Right ventricle myocardium superior (tissue), 1 donor: ENCODE data around the gene PDHX. TPM values are rescaled to one million over a fixed set of nuclear protein-coding genes. Genes with fewer than 3 reads are reported as not detected.
A peak's percentile ranks its signal among the peaks of the same experiment; 100 is the strongest.

ENCODE experiments used
- ATAC-seq: fragments of 200-7000 bp; cut with Tn5 transposase; one replicate; pipeline ENCODE4 v1.9.1; 2020; ENCODE audit warnings: mild to moderate bottlenecking; ENCODE audit not compliant: poor library complexity
- DNase-seq: peaks from one replicate; pipeline ENCODE4 v3.0.0-alpha.2; 2020
- intact Hi-C: fragments of 100-400 bp; cut with DNase I; formaldehyde crosslinking; loops from one replicate; pipeline ENCODE4 v1.11.2; 2022
- total RNA-seq: library from RNA; stranded (reverse); fragmentation: NEBNext Ultra II Directional; extraction: Animal tissue kit (Norgen Biotek cat#: 25700); gene quantifications from one replicate; pipeline ENCODE4 v1.2.1, GENCODE V29; 2021
- donor health status: DM: no; HTN: yes; CAD: no; lungs with severe emphysema.

The PDHX gene
- total RNA-seq, 1 donor from 2014 or later: 140 TPM

DNA sequence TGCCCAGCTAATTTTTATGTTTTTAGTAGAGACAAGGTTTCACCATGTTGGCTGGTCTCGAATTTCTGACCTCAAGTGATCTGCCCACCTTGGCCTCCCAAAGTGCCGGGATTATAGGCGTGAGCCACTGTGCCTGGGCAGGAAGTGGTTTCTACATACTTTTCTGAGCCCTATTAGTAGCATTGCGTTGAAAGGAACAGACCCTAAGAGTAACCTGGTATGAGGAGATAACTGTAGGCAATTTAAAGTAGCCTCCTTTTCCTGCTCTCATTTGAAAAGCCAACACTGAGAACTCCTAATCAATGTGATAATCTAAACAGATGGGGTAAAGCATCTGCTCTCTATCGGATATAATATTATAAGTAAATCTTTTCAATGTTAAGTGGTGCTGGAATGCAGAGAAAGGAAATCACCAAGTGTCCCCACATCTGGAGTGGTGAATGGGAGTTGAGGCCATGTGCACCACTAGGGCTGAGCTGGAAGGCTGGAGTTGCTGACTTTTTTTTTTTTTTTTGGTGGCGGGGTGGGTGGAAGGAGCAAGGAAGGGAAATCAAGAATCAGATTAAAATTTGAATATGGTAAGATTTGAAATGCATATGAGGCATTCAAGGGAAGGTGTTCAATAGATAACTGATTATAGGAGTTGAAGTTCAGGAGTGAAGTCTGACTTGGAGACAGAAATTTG lies 20.7 kb downstream of the PDHX start:
- intact Hi-C loops: no loop called here
- no peak for DNase-seq
- no peak for ATAC-seq

DNA sequence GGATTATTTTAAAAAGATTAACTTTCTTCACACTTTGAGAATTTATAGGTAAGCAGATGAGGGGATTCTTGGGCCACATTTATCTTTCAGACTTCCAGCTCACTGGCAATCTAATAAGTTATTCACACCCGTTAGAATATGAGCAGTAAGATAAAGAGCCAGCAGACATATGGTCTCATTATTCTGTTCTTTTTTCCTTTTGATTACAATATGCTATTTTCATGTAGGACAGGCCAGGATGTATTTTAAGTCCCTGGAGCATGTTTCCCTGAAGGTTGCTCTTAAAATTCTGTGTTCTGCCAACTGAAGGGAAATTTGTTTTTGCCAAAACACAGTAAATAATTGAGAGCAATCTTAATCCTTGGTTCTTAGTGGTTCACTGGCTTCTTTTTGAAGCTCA lies 22.2 kb downstream of the PDHX start:
- DNase-seq (no peak), ATAC-seq (no peak)
- intact Hi-C loops: no loop called here

DNA sequence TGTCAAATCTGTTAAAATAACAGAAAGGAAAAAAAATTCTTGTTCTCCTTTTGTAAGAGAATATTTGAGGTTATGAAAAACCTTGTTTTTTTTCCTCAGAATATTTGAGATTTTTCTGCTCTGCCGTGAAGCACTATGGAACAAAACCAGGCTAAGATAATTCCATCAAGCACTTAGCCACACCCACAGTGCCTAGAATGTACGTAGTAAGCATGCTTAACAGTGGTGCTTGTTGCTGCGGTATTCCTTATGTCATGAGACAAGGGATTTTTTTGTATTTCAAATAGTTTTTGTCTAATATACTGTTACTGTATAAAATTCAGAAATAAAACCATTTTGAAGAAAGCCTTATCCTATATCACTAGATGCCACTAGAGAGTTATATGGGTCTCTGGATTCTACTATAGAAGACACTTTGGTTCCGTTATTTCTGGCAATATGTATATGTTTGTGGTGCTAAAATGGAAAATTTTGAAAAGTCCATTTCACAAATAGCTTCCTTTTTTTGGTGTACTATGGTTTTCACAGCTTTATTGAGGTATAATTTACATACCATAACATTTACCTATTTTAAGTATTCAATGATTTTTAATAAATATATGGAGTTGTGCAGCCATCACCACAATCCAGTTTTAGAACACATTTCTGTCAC lies 23.7 kb downstream of the PDHX start:
- DNase-seq (no peak), ATAC-seq (peak; percentile 66)
- intact Hi-C loops: no loop called here

DNA sequence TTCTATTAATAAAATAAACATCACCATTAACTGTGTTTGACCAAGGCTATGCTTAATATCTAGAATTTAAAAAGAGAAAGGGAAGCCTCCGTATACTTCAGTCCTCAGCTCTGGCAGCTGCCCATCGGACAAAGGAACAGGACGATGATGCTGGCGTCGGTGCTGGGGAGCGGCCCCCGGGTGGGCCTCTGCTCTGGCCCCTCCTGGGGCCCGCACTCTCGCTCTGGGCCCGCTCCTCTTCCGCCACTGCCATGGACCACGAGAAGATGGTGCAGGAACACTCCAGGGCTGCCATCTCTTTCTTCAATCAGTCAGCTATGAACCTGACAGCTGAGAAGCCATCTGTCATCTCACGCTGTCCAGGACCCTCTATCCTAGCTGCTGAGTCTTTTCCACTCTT lies 25.3 kb downstream of the PDHX start:
- intact Hi-C loops: no loop called here
- ATAC-seq (peak; percentile 36), DNase-seq (no peak)

DNA sequence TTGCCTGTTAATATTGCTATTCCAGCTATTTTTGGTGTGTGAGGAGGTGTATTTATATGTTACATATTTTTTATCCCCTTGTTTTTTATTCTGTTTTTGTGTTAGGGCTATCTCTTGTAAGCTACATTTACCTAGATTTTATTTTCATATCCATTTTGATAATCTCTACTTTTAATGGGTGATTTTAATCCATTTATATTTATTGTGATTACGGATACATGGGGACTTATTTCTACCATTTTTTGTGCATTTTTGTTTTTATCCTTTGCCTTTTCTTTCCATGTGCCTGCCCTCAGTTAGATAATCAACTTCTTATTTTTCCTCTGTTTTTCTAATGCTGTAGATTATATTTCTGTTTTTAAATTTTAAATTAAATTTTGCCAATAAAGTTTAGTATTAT lies 28.3 kb downstream of the PDHX start:
- no peak for ATAC-seq
- intact Hi-C loops: no loop called here
- no peak for DNase-seq

DNA sequence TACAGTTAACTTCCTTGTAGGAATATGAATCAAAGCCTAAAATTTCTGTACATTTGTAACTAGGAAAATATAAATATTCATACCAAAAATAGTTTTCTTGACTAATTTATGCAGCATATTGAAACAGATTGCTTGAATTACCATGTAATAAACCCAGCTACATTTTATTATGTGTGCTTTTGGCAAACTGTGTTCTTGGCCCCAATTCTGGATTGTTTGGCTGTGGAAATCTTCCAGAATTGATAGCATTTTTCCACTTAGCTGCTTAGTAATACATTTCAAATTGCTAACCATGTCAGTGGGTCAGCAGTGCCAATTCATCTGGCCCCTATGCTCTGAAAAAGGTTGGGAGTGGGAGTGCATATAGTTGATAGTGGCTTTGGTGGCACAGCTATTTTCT lies 32.3 kb downstream of the PDHX start:
- DNase-seq: no peak
- intact Hi-C loops: no loop called here
- peak; percentile 43 for ATAC-seq

DNA sequence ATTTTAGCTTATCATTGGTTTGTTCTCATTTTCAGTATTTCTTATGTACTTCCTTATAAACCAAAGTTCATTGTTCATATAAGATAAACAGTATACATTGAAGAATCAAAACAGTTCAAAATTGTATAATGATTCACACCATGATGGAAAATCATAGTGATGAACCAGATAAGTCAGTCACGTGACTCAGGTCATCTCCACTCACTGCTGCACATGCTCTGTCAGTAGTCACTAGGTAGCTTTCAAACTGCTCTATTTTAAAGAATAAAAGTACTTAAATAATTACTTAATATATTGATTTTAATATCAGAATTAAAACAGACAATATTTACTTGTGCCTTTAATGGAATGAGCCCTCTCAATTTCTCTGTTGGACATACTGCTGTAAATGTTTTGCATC lies 37.5 kb downstream of the PDHX start:
- intact Hi-C loops: no loop called here
- no peak for DNase-seq
- ATAC-seq: no peak

DNA sequence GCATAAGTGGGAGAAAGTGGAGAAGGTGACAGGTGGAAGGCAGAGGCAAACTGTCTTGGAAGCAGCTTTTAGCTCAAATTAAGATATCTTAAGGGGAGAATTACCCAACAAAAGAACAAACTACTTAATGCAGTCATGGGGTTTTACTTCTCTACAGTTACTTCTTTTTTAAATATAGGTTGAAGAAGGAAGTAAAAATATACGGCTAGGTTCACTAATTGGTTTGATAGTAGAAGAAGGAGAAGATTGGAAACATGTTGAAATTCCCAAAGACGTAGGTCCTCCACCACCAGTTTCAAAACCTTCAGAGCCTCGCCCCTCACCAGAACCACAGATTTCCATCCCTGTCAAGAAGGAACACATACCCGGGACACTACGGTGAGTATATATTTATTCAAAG lies 40.8 kb downstream of the PDHX start:
- ATAC-seq (no peak), DNase-seq (no peak)
- intact Hi-C loops: no loop called here

DNA sequence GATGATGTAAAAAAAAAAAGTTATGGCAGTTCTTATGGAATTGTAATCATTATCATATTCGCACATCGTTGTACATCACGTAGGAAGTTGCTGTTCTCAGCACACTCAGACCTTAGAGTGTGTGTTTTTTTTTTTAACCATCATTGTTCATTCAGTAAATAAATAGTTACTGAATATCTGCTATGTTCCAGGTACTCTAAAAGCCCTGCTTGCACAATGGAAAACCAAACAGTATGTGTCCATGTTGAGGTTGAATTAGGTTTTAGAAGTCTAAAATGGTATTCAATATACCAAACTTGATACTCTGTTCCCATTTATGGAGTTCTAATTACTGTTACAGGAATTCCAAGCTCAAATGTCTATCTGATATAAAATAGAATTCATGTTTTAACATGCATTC lies 41.2 kb downstream of the PDHX start:
- intact Hi-C loops: no loop called here
- DNase-seq (no peak), ATAC-seq (no peak)

DNA sequence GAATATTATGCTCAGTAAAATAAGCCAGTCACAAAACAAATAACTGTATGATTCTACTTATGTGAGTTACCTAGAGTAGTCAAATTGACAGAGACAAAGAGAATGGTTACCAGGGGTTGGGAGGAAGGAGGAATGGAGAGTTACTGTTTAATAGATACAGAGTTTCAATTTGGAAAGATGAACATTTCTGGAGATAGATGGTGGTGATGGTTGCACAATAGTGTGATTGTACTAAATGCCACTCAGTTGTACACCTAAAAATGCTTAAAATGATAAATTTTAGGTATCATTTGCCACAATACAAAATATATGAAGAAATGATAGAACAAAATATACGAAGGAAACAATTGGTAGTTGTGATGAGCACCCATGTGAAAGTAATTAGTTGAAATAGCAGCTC lies 43.4 kb downstream of the PDHX start:
- intact Hi-C loops: no loop called here
- no peak for DNase-seq
- ATAC-seq: no peak

DNA sequence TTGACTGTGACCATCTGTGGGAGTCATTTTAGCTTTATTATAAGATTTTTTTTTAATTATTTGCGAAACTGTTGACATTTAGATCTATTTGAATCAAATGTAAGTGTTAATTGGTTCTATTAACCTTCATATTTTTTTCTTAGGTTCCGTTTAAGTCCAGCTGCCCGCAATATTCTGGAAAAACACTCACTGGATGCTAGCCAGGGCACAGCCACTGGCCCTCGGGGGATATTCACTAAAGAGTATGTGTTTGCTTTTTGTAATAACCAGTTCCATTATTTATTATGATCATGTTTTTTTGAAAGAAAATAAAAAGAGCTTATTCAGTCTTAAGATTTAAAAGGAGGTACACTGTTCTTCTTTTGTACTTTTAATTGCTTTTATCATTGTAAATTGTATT lies 43.9 kb downstream of the PDHX start:
- DNase-seq: peak; percentile 61
- intact Hi-C loops: no loop called here
- peak; percentile 59 for ATAC-seq

DNA sequence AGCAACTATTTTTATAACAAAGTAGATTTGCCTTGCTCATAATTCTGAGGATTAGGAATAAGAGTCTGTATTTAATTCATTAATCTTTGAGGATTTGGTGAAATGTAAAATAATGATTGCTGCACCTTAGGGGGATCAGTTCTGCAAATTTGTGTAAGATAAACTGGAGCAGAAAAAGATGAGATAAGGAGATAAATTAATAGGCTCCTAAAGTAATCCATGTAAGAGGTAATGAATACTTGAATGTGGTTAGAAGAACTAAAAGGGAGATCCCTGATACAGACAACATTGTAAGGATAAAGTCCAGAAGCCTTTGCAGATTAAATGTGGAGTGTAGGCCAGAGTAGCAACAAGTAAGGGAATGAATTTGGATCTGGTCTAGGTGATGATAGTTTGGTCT lies 45.6 kb downstream of the PDHX start:
- intact Hi-C loops: no loop called here
- ATAC-seq: no peak
- DNase-seq: no peak

DNA sequence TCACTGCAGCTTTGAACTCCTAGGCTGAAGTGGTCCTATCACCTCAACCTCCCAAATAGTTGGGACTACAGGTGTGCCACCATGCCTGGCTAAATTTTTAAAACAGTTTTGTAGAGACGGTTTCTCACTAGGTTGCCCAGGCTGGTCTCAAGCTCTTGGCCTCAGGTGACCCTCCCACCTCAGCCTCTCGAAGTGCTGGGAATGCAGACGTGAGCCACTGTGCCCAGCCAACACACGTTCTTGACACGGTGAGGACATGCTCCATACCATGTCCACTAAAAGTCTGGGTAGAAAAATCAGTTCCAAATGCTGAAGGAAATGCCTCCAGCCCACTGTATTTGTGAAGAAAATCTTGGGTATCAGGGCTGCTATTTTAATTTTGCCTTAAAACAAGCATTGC lies 46.9 kb downstream of the PDHX start:
- DNase-seq: no peak
- intact Hi-C loops: no loop called here
- ATAC-seq: peak; percentile 46

DNA sequence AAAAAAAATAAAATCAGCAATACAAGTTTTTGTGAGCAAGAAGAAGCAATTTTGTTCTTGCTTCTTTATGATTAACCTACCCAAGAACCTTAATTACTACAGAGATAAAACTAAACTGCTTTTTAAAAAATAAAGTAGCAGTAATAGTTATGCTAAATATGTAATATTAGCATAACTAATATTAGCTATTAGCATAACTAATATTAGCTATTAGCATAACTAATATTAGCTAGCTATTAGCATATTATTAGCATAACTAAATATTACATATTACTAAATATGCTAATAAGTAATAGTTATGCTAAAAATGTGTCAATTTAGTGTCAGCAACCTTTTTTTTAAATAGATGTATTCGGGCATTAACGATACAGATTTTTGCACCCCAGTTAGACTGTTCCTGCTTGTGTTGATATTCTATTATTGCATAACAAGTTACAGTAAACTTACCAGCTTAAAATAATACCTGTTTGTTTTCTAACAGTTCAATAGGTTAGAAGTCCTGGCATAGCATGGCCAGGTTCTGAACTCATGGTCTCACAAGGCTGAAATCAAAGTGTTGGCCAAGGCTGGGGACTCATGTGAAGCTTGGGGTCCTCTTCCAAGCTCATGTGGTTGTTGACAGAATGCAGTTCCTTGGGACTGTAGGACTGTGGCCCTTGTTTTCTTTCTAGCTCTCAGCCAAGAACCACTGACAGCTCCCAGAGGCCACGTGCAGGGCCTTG lies 48.4 kb downstream of the PDHX start:
- DNase-seq (no peak), ATAC-seq (no peak)
- intact Hi-C loops: no loop called here

DNA sequence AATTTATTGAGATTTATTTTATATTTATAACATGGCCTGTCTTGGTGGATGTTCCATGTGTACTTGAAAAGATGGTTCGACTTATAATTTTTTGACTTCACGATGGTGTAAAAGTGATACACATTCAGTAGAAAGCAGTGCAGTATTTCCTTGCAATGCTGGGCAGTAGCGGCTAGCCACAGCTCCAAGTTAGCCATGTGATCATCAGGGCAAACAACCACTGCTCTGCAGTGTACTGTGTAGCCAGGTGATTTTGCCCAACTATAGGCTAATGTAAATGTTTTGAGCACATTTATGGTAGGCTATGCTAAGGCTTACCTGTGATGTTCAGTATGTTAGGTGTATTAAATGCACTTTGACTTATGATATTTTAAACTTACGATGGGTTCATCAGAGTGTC lies 52.4 kb downstream of the PDHX start:
- ATAC-seq (no peak), DNase-seq (no peak)
- intact Hi-C loops: no loop called here

DNA sequence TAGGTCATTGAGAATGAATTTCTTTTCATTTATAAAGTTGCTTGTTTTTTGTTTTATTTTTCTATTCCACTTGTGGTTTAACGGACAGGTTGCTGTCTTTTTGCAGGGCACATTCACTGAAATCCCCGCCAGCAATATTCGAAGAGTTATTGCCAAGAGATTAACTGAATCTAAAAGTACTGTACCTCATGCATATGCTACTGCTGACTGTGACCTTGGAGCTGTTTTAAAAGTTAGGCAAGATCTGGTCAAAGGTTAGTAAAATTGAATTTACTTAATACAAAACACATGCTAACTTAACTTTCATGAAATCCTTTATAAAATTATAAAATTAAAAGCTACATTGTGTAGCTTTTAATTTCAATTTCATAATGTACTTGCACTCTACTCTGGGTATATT lies 53.6 kb downstream of the PDHX start:
- intact Hi-C loops: no loop called here
- DNase-seq (no peak), ATAC-seq (peak; percentile 74)

DNA sequence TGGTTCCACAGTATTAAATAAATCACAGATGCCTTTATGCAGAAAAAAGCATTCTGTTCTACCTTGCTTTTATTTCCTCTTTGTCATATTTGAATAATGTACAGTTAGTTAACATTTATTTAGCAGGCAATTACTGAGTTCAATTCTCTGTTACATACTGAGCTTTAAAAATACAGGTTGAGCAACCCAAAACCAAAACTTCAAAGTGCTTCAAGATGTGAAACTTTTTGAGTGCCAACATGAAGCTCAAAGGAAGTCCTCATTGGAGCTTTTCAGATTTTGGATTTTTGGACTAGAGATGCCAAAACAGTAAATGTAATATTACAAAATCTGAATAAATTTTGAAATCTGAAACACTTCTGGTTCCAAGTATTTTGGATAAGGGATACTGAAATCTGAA lies 54.1 kb downstream of the PDHX start:
- DNase-seq: no peak
- peak; percentile 34 for ATAC-seq
- intact Hi-C loops: no loop called here

DNA sequence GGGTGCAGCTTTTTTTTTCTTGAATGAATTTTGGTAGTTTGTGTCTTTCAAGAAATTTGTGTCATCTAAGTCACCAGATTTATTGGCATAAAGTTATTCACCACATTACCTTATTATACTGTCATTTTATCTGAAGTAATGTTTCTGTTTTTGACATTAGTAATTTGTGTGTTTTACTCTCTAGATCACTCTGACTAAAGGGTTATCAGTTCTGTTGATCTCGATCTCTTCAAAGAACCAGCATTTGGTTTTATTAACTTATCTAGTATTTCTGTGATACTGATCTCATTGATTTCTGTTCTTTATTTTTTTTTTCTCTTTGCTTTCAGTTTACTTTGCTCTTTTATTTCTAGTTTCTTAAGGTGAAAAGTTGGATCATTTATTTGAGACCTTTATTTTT lies 55.5 kb downstream of the PDHX start:
- ATAC-seq (no peak), DNase-seq (no peak)
- intact Hi-C loops: no loop called here

DNA sequence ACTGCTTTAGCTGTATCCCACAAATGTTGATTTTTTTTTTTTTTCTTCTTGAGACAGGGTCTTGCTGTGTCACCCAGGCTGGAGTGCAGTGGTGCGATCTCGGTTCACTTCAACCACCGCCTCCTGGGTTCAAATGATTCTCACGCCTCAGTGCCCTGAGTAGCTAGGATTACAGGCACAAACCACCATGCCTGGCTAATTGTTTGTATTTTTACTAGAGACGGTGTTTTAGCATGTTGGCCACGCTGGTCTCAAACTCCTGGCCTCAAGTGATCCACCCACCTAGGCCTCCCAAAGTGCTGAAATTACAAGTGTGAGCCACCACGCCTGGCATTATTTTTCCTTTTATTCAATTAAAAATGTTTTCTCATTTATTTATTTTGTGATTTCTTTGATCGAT lies 55.9 kb downstream of the PDHX start:
- intact Hi-C loops: no loop called here
- no peak for DNase-seq
- no peak for ATAC-seq

DNA sequence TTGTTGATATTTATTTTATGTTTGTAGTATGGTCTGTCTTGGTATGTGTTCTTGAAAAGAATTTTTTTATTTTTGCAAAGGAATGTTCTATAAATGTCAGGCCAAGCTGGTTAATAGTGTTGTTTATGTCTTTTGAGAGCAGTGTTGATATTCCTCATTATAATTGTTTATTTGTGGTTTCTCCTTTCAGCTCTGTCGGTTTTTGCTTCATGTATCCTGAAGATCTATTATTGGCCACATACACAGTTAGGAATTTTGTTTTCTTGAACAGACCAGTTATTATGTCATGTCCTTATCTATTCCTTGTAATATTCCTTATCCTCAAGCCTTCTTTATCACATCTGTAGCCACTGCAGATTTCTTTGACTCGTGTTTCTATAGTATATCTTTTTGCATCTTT lies 56.5 kb downstream of the PDHX start:
- intact Hi-C loops: no loop called here
- no peak for DNase-seq
- no peak for ATAC-seq
